ENCODE results near the gene PIK3C2A. TPM values are rescaled to one million over a fixed set of nuclear protein-coding genes. Genes with fewer than 3 reads are reported as not detected.

The PIK3C2A gene
- total RNA-seq, 1 experiment from 2014 or later: 25.8 TPM

GRCh38 chr11:17218403-17218802 is 10.6 kb upstream of the PIK3C2A start:
- DNase-seq (ENCODE audit: low spot score): no peak

DNA sequence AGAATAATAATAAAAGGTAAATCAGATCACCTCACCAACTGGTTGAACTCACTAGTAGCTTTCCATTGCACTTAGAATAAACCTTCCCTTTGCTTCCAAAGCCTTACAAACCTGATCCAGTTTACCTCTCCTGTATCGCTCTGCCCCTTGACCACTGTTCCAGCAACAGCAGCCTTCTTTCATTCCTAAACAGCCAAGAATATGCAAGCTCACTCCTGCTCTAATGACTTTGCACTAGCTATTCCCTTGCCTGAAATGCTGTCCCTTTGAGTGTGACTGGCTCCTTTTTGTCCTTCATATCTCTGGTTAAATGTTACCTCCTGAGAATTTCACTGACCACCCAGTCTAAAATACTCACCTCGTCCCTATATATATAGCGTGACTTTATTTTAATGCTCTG is 9.6 kb upstream of the PIK3C2A start:
- DNase-seq (ENCODE audit: low spot score): no peak

GRCh38 chr11:17214338-17214737 is 6.6 kb upstream of the PIK3C2A start:
- DNase-seq (ENCODE audit: low spot score): no peak

DNA sequence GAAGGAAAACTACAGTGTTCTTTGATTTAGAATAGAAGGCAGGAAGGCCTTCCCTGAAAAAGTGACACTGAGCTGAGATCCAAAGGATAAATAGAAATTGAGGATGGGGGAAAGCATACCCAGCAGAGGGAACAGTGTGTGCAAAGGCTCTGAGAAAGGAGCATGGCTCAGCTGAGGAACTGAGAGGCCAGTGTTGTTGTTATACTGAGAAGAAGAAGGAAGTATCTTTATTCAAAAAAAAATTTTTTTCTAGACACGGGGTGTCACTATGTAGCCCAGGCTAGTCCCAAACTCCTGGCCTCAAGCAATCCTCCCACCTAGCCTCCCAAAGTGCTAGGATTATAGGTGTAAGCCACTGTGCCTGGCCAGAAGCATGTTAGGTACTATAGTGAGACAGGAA is 3.5 kb upstream of the PIK3C2A start:
- DNase-seq (ENCODE audit: low spot score): no peak

DNA sequence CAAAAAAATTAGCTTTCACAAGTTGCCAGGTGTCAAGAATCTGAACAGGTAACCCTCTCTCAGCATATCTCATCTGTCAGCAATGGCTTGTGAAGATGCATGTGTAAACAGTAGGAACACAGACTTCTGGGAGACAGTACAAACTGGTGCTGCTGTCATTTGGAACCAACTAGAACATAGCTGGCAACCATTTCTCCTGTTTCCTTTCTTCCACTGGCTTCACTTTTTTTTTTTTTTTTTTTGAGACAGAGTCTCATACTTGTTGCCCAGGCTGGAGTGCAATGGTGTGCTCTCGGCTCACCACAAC is 2.1 kb upstream of the PIK3C2A start:
- no peak for DNase-seq (ENCODE audit: low spot score)

GRCh38 chr11:17208257-17208999 is 642 bp upstream of the PIK3C2A start:
- DNase-seq (ENCODE audit: low spot score): peak; percentile 90

DNA sequence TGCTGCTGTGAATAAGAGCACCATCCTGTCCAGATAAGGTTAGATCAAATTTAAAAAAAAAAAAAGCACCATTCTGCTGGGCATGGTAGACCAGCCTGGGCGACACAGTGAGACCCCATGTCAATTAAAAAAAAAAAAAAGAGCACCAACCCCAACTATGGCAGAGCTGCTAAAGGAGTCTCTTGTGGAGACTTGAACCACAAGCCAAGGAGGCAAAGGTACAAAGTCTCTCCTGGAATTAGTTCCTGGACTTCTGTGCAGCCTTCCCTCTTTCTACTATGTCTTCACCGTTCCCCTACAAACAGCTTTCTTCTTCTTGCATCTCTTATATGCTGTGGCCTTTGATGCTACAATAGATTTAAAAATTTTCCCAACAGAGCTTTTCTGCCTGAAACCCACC is 1.3 kb downstream of the PIK3C2A start:
- DNase-seq (ENCODE audit: low spot score): peak; percentile 47

GRCh38 chr11:17197431-17197898 is 10.3 kb downstream of the PIK3C2A start:
- peak; percentile 64 for DNase-seq (ENCODE audit: low spot score)

DNA sequence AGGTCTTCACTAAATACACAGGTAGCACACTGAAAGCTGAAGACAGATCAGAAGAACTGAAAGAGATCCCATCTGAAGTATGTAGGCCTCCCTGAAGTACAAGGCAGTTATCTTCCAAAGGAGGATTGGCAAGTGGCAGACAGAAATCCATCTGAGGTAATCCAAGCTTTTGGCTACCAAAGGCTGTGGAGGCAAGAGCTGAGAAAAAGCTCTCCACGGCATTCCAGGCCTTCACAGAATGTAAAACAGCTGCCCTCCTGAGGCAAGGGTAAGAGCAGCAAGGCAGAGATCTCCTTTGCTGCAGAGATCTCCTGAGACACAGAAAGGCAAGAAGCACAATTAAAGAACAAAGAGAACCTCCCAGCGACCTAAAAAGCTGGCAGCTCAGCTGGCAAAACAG is 19.1 kb downstream of the PIK3C2A start:
- no peak for DNase-seq (ENCODE audit: low spot score)

DNA sequence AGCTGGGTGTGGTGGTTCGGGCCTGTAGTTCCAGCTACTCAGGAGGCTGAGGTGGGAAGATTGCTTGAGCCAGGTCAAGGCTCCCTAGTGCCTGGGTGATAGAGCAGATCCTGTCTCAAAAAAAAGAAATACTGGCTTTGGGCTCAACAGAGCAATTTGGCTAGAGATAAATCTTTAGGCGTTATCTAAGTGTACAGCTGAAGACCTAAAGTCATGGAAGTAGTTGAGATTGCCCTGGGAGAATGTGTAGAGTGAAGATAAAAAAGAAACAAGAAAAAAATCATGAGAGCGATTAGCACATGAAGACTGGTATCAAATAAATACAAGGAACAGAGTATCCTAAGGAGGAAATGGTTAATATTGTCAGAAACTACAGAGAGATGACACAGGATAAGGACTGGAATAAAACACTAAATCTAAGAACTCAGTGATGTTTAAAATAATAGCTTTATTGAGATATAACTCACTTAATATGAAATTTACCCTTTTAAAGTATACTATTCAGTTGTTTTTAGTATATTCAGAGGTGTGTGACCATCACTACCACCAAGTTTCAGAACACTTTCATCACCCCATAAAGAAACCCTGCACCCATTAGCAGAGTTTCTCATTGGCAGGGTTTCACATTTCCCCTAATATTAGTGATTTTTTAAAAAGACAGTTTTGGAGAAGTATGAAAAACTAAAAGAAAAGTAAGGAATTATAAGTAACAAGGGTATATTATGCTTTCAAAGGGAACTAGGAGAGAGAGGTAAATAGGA is 20.7 kb downstream of the PIK3C2A start:
- DNase-seq (ENCODE audit: low spot score): no peak

- DNase-seq (ENCODE audit: low spot score): no peak
These were observed 21.8 kb downstream of the PIK3C2A start for GRCh38 chr11:17185938-17186337.

DNA sequence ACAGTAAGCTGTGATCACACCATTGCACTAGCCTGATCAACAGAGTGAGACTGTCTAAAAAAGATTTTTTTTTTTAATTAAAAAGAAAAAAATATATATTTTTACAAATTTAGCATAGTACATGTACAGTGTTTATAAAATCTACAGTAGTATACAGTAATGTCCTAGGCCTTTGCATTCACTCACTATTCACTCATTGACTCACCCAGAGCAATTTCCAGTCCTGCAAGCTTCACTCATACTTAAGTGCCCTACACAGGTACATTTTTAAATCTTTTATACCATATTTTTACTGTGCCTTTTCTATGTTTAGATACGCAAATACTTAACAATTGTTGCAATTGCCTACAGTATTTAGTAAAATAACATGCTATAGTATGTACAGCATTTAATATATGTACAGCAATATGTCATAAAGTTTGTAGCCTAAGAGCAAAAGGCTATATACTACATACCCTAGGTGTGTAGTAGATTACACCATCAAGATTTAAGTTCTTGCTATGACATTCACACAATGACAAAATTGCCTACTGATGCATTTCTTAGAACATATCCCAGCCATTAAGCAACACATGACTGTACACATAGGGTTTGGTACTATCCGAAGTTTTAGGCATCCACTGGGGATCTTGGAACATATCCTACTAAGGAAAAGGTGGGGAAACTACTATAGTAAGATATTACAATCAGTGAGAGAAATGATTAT is 22.8 kb downstream of the PIK3C2A start:
- no peak for DNase-seq (ENCODE audit: low spot score)

- DNase-seq (ENCODE audit: low spot score): no peak
These were observed 23.9 kb downstream of the PIK3C2A start for GRCh38 chr11:17183836-17184235.

- DNase-seq (ENCODE audit: low spot score): no peak
These were observed 27.8 kb downstream of the PIK3C2A start for GRCh38 chr11:17179970-17180369.

DNA sequence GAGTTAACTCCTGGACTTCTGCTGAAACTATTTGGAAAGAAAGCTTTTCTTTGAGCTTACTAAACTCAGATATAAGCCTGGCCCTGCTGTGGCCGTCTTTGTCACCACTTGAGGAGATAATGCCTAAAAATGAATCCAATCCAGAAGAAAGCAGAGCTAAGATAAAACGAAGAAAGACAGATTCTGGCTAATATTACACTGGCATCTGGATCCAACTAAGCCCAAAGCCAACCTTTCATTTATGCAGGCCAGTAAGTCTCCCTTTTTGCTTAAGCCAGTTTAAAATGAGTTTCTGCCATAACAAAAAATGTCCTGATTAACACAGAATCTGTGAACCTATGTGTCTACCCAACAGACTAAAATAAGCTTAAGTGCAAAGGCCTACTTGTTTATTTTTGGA is 34.5 kb downstream of the PIK3C2A start:
- no peak for DNase-seq (ENCODE audit: low spot score)

DNA sequence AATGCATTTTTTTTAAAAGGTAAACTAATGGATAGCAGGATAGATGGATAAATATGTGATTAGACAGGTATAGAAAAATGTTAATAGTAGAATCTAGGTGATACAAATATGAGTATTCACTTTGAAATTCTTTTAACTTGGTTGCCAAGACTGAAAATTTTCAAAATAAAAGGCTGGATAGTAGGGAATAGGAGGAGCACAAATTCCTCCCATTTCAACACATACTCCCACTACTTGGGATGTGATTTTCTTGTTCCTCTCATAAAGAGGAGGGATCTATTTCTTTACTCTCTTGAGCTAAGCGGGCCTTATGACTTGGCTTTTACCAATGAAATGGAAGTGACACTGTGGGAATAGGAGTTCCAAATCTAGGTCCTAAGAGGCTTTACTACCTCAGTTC is 35.9 kb downstream of the PIK3C2A start:
- no peak for DNase-seq (ENCODE audit: low spot score)

DNA sequence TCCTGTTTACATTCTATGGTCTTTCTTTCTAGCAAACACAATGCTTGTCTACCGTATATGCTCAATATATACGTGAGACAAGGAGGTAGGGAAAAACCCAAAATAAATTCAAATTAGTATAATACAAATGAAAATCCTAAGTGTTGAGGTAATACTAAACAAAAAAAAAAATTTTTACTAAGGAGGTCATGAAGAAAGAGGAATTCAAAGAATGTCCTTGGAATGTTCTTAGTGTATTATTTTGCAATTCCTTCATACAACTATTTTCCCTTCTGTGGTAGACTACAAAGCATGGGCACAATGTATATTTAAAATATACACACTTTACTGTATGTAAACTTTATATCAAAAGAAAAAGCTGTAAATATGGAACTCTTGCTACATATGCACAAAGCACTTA is 36.4 kb downstream of the PIK3C2A start:
- DNase-seq (ENCODE audit: low spot score): no peak

- no peak for DNase-seq (ENCODE audit: low spot score)
These were observed 37.9 kb downstream of the PIK3C2A start for GRCh38 chr11:17169876-17170275.

DNA sequence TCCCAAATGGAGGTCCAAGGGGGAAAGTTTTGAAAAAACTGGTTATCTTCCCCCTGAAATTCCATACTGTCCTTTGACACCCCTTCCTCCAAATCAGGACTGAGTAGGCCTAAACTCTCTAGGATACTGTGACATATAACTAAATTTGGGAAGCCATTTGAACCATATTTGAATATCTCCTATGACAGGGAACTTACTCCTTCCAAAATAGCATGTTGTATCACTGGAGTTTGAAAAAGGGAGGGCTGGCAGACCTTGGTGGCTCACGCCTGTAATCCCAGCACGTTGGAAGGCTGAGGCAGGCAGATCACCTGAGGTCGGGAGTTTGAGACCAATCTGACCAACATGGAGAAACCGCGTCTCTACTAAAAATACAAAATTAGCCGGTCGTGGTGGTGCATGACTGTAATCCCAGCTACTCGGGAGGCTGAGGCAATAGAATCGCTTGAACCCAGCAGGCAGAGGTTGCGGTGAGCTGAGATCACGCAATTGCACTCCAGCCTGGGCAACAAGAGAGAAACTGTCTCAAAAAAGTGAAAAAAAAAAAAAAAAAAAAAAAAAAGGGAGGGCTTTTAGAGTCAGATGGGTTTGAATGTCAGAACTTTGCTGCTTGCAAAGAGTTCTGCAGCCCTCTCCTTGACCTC is 42.4 kb downstream of the PIK3C2A start:
- DNase-seq (ENCODE audit: low spot score): no peak

GRCh38 chr11:17164361-17165246 is 43.2 kb downstream of the PIK3C2A start:
- peak; percentile 83 for DNase-seq (ENCODE audit: low spot score)

DNA sequence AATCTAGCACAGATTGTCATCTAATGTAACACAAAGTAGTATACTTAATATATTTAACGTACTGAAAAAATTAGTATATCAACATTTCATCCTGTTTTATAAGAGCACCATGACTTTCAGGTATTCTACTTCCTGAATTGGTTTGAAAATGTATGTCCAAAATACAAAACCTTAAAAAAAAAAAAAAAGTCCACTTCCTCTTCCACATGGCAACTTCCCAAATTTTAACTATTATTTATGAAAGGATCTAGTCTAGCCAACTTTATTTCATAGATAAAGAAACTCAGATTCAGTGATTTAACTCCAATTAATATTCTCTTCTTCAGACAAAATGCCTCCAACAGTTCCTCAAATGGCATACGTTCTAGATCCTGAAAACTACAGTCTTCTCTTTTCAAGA is 44.0 kb downstream of the PIK3C2A start:
- no peak for DNase-seq (ENCODE audit: low spot score)
